H54 (cell line): ENCODE results near the gene SLC27A6.

Experiments
- DNase-seq: peaks from one replicate; pipeline ENCODE4 v3.0.0; 2011; ENCODE audit warnings: low spot score, mixed read lengths; ENCODE audit not compliant: insufficient read length
- FAIRE-seq: peaks from 3 replicates; lab custom pipeline; 2011; peaks lifted over from hg19 to GRCh38; lab: Jason Lieb, UNC
- POLR2A ChIP-seq: IDR thresholded peaks from 2 replicates; pipeline ENCODE4 v1.6.1; 2011; ENCODE audit warnings: low read depth, mild to moderate bottlenecking, low read length

SLC27A6 gene

GRCh38 chr5:129065721-129066120 lies 100.4 kb downstream of the SLC27A6 start:
- no peak for FAIRE-seq
- no peak for TF ChIP-seq POLR2A
- no peak for DNase-seq

DNA sequence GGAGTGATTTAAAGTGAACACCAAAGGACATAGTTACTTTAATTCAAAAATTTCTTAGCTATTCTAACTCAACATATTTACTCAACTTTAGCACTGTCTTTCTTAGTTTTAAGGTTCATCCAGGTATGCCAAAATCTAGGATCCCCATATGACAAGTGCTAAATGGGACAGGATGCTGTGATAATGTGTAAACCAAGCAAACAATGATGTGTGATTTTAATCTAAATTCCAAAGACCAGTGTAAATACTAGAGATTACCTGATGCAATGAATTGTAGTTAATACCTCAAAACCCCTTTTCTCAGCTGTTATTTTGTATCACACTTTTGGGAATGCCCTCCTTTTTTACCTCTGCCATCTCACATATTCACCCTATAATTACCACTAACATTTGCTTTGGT lies 102.5 kb downstream of the SLC27A6 start:
- no peak for TF ChIP-seq POLR2A
- FAIRE-seq (no peak), DNase-seq (no peak)

DNA sequence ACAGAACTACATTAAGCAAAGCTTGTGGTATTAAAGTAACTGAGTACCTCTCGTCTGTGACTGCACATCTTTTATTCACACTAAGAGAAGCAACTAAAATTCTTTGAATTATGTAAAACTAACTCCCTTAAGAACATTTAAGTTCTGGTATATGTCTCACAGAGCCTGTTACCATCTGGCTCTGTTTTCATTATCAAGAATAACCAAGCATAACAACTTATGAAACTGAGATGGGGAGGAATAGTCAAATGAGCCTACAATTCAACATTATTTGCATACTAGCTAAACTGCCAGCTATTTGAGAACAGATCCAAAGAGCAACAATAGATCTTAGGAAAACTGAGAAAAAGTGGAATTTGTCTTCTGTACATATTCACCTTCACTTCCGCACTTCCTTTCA lies 104.0 kb downstream of the SLC27A6 start:
- DNase-seq (no peak), FAIRE-seq (no peak)
- TF ChIP-seq POLR2A: no peak

DNA sequence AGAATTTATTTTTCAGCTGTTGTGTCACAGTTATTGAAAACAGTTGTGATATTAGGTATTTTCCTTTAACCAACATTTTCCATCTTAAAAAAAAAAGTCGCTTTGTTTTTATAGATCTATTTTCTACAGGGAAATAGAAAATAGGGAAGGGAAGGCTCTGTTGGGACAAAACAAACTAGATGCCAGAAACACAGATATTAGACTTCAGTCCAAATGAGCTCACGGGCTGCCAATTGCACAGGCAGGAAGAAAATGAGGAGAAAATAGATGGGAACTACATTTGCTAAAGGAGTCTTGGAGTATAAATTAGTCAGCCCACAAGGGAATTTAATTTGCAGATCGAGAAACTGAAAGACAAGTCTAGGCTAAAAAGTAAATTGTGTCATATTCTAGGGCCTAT lies 107.8 kb downstream of the SLC27A6 start:
- FAIRE-seq: no peak

DNA sequence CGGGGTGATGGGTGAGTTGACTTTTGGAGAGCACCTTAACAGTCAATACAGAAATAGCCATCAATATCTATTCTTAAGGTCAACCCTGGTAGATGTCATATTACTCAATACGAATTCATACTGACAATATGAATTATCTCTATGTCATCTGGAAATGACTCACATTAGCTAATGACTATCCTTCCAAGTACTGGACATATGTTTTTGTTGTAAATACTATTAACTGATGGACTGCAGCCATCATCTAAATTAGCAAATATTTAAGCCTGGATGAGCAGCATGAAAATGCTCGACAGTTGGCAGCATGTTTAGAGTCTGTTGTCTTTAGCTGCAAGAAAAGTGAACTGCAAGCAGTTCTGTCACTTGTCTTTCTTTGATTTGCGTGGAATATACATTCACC lies 109.6 kb downstream of the SLC27A6 start:
- FAIRE-seq (no peak), DNase-seq (no peak)
- no peak for TF ChIP-seq POLR2A

More for the DNA sequence above, 107.8 kb downstream of the SLC27A6 start:
- no peak for TF ChIP-seq POLR2A
- no peak for DNase-seq

- TF ChIP-seq POLR2A: no peak
- FAIRE-seq (no peak), DNase-seq (no peak)
Measured at GRCh38 chr5:129077433-129078075, 112.3 kb downstream of the SLC27A6 start.

- no peak for TF ChIP-seq POLR2A
- FAIRE-seq (no peak), DNase-seq (no peak)
Measured at GRCh38 chr5:129078247-129078646, 113.0 kb downstream of the SLC27A6 start.

DNA sequence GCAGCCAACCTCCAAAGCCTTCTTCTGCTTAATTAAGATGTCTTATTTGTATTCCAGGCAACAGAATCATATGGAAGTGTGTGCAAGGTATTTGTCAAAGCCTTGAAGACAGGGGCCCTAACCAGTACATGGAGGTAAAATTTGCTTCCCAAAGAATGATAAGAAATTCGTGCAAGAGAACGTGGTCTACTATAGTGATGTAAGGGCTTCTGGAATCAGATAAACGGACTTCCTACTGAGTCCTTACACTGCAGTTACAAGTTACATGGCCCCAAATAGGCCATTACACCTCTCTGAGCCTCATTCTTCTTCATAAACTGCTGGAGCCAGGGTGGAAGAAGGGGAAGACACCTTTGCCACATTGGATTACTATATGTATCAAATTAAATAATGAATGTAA lies 113.4 kb downstream of the SLC27A6 start:
- DNase-seq (no peak), FAIRE-seq (no peak)
- no peak for TF ChIP-seq POLR2A

DNA sequence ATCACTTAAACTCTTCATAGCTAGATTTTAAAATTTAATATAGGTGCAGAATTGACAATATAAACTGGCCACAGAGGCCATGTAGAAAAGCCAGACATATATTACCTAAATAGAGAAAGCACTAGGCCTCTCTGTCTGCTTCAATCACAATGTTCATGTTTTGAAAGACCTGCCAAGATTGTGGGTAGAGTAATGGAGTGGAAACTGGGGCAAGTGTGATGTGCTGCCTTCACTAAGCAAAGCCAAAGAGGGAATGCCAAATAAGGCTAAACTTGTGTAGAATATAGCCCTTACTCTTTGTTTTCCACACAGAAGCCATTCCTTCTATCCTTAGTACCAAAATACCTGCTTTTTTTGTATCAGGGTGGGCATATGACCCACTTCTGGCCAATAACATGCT lies 114.2 kb downstream of the SLC27A6 start:
- no peak for DNase-seq
- FAIRE-seq: no peak
- no peak for TF ChIP-seq POLR2A

DNA sequence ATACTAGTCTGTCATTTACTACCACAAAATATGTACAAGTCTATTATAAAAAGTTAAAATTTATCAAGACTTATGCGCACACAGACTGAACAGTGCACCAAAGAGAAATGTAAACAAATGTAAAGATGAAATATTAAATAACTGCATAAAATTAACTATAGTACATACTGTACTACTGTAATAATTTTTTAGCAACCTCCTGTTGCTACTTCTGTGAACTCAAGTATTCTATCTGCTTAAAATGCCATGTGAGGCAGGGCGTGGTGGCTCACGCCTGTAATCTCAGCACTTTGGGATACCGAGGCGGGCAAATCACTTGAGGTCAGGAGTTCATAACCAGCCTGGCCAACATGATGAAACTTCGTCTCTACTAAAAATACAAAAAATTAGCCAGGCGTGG lies 115.5 kb downstream of the SLC27A6 start:
- DNase-seq: no peak
- no peak for FAIRE-seq
- no peak for TF ChIP-seq POLR2A

- TF ChIP-seq POLR2A: no peak
- FAIRE-seq (no peak), DNase-seq (no peak)
Measured at GRCh38 chr5:129082225-129083136, 117.2 kb downstream of the SLC27A6 start.
